ENCODE measurements around the gene UBE2D3.

- TF ChIP-seq EZH2 (IDR thresholded peaks at IDR 0.05; ENCODE audit: insufficient read depth, poor library complexity, severe bottlenecking) (no peak), EZH2phosphoT487 (IDR thresholded peaks at IDR 0.05; ENCODE audit: insufficient read depth, low read depth) (no peak)
Observed at GRCh38 chr4:102759831-102760644, 67.3 kb downstream of the UBE2D3 start.
